ENCODE measurements around the gene GIMAP8. TPM values are rescaled to one million over a fixed set of nuclear protein-coding genes. Genes with fewer than 3 reads are reported as not detected.

Gene GIMAP8
- total RNA-seq, 1 donor from 2014 or later, result not detected

DNA sequence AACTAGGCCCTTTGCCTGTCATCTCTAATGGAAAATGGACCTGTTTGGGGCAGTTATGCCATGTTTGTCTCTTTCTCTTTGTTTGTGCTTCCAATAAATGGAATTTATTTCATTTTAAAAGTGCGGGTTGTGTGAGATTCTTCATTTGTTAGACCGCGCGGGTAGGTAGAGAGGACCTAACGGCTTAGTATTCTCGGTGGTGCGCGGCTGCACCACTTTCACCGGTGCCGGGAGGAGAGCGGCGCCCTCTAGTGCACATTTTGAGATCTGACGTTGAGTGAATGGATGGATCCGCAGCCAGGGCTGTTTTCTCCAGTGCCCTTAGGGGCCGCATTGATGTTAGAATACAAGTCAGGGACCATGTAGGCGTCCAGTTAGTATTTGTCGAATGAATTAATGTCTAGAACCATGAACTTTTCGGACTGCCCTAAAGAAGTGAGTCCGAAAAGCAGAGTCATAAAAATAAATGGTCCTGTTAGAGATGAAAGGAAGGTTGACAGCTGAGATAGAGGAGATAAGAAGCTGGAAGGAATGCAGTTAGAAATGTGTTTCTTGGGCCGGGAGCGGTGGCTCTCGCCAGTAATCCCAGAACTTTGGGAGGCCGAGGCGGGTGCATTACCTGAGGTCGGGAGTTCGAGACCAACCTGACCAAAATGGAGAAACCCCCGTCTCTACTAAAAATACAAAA is 29.3 kb upstream of the GIMAP8 start:
- Mint-ChIP-seq H3K4me1 (ENCODE audit: low read depth) (peaks cover 5% of the 10 kb centered on the region), H3K9me3 (ENCODE audit: low read depth) (no peaks in the 10 kb centered on the region), H3K27me3 (ENCODE audit: low read depth) (peaks cover 5% of the 10 kb centered on the region), H3K36me3 (ENCODE audit: low read depth) (no peaks in the 10 kb centered on the region), H3K27ac (ENCODE audit: unreplicated experiment) (no peak overlapping the region), H3K4me3 (ENCODE audit: unreplicated experiment) (no peak overlapping the region)
- DNase-seq (ENCODE audit: low spot score), result peak; percentile 64
- TF ChIP-seq, protein P1, sequence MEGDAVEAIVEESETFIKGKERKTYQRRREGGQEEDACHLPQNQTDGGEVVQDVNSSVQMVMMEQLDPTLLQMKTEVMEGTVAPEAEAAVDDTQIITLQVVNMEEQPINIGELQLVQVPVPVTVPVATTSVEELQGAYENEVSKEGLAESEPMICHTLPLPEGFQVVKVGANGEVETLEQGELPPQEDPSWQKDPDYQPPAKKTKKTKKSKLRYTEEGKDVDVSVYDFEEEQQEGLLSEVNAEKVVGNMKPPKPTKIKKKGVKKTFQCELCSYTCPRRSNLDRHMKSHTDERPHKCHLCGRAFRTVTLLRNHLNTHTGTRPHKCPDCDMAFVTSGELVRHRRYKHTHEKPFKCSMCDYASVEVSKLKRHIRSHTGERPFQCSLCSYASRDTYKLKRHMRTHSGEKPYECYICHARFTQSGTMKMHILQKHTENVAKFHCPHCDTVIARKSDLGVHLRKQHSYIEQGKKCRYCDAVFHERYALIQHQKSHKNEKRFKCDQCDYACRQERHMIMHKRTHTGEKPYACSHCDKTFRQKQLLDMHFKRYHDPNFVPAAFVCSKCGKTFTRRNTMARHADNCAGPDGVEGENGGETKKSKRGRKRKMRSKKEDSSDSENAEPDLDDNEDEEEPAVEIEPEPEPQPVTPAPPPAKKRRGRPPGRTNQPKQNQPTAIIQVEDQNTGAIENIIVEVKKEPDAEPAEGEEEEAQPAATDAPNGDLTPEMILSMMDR (IDR thresholded peaks at IDR 0.05), result peak; percentile 94

DNA sequence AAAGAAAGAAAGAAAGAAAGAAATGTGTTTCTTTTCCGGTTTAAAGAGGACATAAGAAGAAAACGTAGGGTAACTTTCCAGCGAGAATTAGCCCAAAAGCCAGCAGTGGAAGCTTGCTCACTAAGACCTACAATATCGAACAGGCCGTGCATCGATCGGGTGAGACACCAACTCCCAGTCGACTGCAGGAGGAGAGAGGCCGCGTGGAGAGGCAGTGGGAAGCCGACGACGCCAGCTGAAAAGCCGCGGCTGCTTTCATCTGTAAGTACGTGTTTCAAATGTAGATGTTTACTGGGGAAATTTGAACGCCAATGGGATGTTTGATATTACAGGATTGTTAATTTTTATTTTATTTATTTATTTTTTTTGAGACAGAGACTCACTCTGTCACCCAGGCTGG is 28.6 kb upstream of the GIMAP8 start:
- H3K27me3 Mint-ChIP-seq (ENCODE audit: low read depth), result peaks cover 5% of the 10 kb centered on the region
- no peaks in the 10 kb centered on the region for H3K9me3 Mint-ChIP-seq (ENCODE audit: low read depth)
- no peak overlapping the region for H3K27ac Mint-ChIP-seq (ENCODE audit: unreplicated experiment)
- H3K4me1 Mint-ChIP-seq (ENCODE audit: low read depth), result peaks cover 5% of the 10 kb centered on the region
- TF ChIP-seq, protein P1 (IDR thresholded peaks at IDR 0.05), result no peak
- no peaks in the 10 kb centered on the region for H3K36me3 Mint-ChIP-seq (ENCODE audit: low read depth)
- peak; percentile 68 for DNase-seq (ENCODE audit: low spot score)
- H3K4me3 Mint-ChIP-seq (ENCODE audit: unreplicated experiment), result no peak overlapping the region

DNA sequence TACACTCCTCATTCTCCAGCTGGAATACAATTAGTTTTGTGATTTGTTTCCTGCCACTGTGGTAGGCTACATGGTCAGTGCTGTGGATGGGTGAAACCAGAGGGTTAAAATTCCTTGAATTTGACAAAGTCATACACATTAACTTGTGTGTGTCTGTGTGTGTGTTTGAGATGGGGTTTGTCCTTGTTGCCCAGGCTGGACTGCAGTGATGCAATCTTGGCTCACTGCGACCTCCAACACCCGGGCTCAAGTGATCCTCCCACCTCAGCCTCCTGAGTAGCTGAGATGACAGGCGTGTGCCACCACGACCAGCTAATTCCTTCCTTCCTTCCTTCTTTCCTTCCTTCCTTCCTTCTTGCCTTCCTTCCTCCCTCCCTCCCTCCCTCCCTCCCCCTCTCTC is 24.8 kb upstream of the GIMAP8 start:
- Mint-ChIP-seq H3K27me3 (ENCODE audit: low read depth) (peaks cover 2% of the 10 kb centered on the region), H3K4me3 (ENCODE audit: unreplicated experiment) (no peak overlapping the region), H3K27ac (ENCODE audit: unreplicated experiment) (no peak overlapping the region), H3K36me3 (ENCODE audit: low read depth) (no peaks in the 10 kb centered on the region), H3K4me1 (ENCODE audit: low read depth) (peaks cover 24% of the 10 kb centered on the region), H3K9me3 (ENCODE audit: low read depth) (no peaks in the 10 kb centered on the region)
- TF ChIP-seq, protein P1 (IDR thresholded peaks at IDR 0.05), result no peak
- DNase-seq (ENCODE audit: low spot score), result peak; percentile 14

DNA sequence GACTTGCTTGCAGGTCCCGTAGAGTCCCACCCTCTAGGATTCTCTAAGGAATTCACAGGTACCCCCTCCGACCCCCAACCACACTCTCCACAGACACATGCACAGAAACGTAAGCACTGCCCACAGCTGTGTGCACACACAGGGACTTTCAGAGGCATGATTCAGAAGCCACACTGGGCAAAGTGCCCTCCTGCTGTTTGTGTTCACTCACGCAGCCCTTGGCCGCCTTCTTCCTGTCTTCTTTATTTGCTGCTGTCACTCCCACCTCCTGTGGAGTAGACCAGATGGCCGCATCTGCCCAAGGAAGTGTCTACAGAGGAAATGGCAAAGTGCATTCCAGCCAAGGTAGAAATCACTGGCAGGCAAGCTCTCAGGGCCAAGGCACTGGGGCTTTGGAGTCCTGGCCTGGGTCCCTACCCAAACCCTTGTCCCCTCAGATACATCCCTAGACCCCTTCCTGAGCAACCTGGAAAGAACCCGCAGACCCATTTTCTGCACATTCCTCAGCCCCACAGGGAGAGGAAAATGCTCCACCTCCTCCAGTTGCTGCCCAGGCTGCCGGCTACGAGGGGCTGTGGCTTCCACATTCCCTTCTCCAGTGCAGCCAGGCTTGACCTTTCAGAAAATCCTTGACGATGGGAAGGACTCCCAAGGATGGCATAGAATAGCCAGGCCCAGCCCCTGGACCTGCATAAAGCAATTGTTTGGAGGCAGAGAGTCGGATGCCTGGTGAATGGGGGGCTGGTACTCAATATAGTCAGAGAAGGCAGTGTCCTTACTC is 21.6 kb upstream of the GIMAP8 start:
- H3K36me3 Mint-ChIP-seq (ENCODE audit: low read depth), result no peaks in the 10 kb centered on the region
- TF ChIP-seq, protein P1 (IDR thresholded peaks at IDR 0.05), result no peak
- no peaks in the 10 kb centered on the region for H3K9me3 Mint-ChIP-seq (ENCODE audit: low read depth)
- H3K27me3 Mint-ChIP-seq (ENCODE audit: low read depth), result peaks cover 7% of the 10 kb centered on the region
- DNase-seq (ENCODE audit: low spot score), result peak; percentile 55
- H3K27ac Mint-ChIP-seq (ENCODE audit: unreplicated experiment), result peak overlapping the region; percentile 55
- H3K4me1 Mint-ChIP-seq (ENCODE audit: low read depth), result peaks cover 18% of the 10 kb centered on the region
- H3K4me3 Mint-ChIP-seq (ENCODE audit: unreplicated experiment), result no peak overlapping the region

DNA sequence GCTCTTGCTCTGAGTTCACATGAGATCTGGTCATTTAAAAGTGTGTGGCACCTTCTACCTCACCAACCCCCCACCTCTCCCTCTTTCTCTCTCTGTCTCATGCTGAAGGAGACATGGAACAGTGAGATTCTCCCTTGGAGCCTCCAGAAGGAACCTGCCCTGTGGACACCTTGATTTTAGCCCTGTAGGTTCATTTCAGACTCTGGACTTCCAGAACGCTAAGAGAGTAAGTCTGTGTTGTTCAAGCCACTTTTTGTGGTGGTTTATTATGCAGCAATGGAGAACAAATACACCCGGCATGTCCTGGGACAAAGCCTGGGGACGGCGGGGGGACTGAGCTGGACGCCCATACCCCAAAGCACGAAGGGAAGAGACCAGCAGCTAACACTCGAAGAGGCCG is 20.7 kb upstream of the GIMAP8 start:
- peaks cover 7% of the 10 kb centered on the region for H3K27me3 Mint-ChIP-seq (ENCODE audit: low read depth)
- H3K4me3 Mint-ChIP-seq (ENCODE audit: unreplicated experiment), result no peak overlapping the region

More for the DNA sequence above, 20.7 kb upstream of the GIMAP8 start:
- H3K27ac Mint-ChIP-seq (ENCODE audit: unreplicated experiment), result no peak overlapping the region
- TF ChIP-seq, protein P1 (IDR thresholded peaks at IDR 0.05), result no peak
- no peaks in the 10 kb centered on the region for H3K36me3 Mint-ChIP-seq (ENCODE audit: low read depth)
- H3K4me1 Mint-ChIP-seq (ENCODE audit: low read depth), result peaks cover 18% of the 10 kb centered on the region
- DNase-seq (ENCODE audit: low spot score), result no peak
- no peaks in the 10 kb centered on the region for H3K9me3 Mint-ChIP-seq (ENCODE audit: low read depth)

Data from chondrocyte (in vitro differentiated cells).